Stimulated activated CD8-positive, alpha-beta memory T cell treated with anti-CD3 and anti-CD28 coated beads, Interleukin-2, amount 100 ng/mL, for 1 hour (primary cell): ENCODE data around the gene RBM23.

Source experiments
- DNase-seq, 2 donors: peaks; one replicate each; pipeline ENCODE4 v3.0.0-alpha.2; 2020; ENCODE audit warnings: low read depth in 2 of 2

RBM23 gene

GRCh38 chr14:22844221-22845102, 74.5 kb downstream of the RBM23 start:
- DNase-seq: no peak
